ENCODE data around the gene NGLY1.

Gene NGLY1

DNA sequence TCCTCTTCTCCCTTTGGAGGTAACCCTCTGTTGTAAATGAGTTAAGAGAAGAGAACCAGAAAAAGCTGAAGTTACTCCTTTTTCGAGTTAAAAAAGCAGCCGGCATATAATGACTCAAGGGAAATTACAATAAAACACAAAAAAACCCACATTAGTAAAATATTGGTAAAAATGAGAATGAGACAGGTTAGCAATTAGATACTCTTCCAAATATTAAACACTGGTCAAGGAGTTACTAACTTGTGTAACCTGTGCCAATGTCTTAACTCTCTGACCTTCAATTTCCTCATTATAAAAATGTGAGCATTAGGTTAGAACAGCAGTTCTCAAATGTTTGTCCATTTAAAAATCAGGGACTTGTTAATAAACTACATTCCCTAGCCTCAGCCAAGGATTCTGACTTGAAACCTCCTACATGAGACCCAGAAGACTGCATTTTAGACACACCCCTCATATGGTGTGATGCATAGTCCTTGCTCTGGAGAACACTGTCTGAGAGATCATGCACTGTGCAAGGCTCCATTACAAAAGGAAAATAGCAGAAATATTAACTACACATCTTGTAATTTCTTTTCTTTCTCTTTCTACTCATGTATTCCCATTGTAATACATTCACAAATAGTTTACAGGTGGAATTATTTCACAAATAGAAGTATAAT lies 75.8 kb downstream of the NGLY1 start:
- no peak for DNase-seq

DNA sequence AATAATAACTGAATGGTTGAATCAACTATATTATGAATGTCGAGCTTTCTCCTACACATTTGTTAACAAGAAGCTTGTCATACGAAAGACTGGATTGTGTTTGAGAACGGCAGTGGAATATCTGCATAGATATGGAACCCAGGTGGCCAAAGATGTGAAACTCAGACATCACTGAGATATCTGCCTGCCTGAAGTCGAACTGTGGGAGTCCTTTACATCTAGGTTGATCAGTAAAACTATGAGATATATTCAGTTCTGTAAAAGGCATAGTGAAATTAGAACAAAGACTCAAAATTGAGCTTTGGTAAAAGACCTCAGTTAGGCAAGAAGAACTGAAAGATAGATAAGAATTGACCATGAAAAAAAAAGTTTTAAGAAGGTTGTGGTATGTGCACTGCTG lies 77.0 kb downstream of the NGLY1 start:
- no peak for DNase-seq

DNA sequence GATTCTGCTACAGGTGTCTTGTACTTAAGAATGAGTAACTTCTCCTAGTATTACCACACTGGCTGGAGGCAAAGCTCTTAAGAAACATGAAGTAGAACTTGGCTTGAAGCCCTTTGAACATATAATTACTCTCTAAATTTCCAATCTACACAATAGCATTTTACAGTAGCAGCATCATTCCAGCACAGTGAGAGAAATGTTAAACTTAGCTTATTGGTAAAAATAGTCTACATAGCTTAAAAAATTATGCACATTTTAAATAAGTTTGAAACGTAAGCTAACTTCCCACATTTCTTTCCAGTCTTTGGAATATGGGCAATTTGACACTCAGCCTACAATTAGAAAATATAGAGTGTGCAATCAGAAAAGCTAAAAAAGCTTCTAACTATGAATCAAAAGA lies 85.7 kb downstream of the NGLY1 start:
- DNase-seq, result no peak

DNA sequence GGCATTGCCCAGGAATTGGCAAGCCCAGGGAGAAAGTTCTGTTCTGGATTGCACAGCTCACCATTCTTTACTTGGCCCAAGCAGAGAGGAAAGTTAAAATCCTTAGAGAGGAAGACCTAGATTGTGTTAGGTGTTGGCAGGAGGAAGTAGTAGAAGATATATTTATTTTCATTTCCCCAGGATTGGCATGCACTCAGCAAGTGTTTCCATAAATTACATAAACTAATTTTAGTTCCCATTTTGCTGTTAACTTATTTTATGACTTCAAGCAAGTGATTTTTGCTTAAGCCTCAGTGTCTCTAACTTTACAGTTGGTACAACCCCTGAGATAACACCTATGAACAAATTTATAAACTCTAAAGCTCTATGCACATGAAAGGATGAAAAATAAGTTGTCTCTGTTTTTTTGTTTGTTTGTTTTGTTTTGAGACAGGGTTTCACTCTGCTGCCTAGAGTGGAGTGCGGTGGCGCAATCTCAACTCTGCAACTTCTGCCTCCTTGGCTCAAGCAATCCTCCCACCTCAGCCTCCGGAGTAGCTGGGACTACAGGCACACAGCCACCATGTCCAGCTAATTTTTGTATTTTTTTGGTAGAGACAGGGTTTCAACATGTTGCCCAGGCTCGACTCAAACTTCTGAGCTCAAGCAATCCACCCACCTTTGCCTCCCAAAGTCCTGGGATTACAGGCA lies 87.4 kb downstream of the NGLY1 start:
- DNase-seq, result no peak

DNA sequence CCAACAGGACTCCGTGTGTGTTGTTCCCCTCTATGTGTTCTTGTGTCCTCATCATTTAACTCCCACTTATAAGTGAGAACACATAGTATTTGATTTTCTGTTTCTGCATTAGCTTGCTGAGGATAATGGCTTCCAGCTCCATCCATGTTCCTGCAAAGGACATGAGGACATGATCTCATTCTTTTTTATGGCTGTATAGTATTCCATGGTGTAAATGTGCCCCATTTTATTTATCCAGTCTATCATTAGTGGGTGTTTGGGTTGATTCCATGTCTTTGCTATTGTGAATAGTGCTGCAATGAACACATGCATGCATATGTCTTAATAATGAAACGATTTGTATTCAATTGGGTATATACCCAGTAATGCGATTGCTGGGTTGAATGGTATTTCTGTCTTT lies 90.0 kb downstream of the NGLY1 start:
- no peak for DNase-seq

DNA sequence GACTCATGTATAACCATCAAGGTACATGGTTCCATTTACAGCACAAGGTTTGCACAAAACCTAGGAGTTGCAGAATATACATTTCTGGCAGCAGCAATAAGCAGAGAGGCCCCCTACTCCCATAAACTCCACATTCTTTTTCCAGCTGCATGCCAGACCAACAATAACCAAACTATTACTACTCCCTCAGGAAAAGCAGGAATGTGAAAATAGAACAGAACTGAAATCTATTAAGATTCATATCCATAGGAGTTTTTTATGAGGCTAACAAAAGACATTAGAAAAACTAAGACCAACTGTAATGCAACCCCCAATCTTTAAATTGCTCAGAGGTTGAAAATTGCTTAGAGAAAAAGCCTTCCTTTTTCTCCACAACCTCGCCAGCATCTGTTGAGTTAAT lies 90.9 kb downstream of the NGLY1 start:
- no peak for DNase-seq

DNA sequence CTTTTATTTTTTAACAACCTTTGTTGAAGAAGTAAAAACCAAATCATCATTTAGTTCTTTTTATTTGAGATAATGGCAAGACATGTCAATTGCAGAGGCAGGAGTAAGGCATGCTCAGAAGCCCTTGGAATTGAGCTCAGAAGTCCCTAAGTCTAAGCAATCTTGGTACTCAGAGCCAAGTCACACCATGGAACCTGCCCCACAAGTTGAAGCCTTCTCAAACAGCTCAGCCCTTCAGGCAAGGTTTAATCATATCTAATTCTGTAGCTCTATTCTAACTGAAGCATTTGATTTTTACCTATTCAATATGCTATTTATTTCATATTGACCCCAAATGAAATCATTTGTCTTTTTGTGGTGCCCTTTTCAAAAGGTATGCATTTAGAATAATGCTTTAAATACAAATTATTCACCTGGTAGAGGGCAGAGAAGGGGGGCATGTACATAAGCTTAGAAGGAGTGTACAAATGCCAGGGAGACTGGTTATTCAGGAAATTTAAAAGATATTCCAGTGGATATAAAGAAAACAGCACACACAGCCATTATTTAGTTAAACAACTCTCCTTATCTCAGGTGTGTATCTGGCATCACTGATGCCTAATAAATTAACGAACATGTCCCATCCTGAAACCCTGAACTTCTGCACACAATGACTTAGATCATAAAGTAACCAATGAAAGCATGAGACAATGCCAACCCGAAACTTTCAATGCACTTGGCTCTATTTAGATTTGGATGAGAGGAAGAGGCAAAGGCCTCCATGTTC lies 92.3 kb downstream of the NGLY1 start:
- DNase-seq, result no peak

DNA sequence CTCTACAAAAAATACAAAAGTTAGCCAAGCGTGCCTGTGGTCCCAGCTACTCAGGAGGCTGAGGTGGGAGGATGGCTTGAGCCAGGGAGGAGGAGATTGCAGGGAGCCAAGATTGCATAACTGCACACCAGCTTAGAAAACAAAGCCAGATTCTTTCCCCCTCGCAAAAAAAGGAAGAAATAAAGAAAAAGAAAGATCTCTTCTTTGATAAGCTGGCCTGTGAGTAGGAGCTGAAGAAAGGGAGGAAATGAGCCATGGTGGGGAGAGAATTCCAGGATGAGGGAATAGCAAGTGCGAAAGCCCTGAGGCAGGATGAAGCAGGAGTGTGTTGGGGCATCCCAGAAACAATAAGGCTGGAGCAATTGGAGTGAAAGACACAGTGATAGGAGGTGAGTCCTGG lies 94.0 kb downstream of the NGLY1 start:
- DNase-seq, result no peak

DNA sequence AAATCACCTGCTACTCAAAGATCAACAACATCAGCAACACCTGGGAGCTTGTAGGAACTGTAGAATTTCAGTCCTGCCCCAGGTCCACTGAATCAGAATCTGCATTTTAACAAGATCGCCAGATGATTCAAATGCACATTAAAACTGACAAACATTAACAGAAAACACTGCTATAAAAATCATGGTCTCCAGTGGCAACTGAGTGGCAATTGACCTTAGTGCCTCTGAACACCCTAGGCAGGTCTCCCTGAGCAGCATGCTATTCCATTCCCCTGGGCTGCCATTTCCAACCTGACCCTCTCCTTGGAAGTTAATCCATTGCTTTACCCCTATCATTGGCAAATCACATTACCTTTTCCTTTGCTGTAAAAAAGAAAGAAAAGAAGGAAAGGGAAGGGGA lies 95.5 kb downstream of the NGLY1 start:
- no peak for DNase-seq

DNA sequence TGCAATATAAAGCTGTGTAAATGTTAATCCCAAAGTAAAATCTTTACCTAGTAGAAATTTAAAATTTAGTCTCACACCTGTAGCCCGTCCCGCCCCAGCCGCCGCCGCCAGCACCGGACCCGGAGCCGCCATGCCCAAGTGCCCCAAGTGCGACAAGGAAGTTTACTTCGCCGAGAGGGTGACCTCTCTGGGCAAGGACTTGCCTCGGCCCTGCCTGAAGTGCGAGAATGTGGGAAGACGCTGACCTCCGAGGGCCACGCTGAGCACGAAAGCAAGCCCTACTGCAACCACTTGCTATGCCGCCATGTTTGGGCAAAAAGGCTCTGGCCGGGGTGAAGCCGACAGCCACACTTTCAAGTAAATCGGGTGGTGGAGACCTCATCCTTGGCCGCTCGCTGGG lies 96.5 kb downstream of the NGLY1 start:
- DNase-seq, result no peak

DNA sequence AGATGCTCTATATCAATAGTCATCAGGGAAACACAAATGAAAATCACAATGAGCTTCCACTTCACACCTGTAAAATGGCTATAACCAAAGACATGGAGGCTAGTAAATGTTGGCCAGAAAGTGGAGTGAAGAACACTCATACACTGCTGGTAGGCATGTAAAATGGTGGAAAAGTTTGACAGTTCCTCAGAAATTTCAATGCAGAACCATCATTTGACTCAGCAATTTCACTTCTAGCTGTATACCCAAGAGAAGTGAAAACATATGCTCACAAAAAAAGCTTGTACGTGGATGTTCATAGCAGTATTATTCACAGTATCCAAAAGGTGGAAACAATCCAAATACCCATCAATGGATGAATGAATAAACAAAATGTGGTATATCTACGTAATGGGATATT lies 99.4 kb downstream of the NGLY1 start:
- DNase-seq, result no peak

DNA sequence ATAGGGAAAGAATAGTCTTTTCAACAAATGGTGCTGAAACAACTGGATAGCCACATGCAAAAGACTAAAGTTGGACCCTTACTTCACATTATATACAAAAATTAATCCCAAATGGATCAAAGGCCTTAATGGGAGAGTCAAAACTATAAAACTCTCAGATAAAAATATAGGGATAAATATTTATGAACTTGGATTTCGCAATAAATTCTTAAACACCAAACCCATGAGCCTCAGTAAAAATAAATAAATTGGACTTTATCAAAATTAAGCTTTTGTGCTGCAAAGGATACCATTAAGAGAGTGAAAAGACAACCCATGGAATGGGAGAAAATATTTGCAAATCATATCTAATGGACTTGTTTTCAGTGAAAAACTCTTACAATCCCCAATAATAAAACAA lies 99.8 kb downstream of the NGLY1 start:
- DNase-seq, result no peak

DNA sequence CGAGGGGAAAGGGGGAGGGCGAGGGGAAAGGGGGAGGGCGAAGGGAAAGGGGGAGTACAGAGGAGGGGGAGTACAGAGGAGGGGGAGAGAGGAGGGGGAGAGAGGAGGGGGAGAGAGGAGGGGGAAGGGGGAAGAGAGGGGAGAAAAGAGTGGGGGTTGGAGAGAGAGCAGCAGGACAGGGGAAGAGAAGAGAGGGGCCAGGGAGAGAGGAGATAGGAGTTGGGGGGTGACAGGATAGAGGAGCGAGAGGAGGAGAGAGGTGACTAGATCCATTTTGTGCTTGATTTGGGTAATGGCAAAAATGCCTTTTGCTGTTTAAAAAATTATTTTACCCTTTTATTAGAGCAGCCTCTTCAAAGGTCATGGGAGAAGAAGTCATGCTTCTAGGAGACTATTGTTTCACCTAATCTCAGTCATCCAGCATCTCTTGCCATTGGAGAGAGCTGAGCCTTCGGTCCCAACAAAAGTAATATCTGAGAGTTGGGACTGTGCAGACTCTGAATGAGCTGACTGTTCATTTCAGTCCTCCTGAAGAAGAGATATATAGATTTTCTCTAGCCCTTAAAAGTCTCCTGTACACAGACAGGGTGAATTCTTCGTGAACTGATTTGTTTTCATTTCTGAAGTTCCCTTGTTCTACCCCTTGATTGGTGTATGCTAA lies 103.5 kb downstream of the NGLY1 start:
- DNase-seq, result no peak

DNA sequence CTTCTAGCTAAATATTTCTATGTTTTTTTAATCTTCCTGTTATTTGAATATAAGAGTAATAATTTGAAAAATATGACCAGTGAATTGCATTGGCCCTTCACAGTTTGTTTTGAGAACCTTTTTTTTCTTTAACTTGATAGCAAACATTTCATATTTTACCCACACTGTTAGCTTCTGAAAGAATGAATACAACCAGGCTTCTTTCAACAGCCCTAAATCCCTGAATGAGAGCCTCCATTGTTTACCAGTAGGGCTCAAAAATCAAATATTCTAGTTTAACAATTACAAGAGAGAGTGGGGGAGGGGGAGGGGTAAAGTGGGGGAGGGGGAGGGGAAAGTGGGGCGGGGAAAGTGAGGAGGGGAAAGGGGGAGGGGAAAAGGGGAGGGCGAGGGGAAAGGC lies 104.1 kb downstream of the NGLY1 start:
- no peak for DNase-seq

DNA sequence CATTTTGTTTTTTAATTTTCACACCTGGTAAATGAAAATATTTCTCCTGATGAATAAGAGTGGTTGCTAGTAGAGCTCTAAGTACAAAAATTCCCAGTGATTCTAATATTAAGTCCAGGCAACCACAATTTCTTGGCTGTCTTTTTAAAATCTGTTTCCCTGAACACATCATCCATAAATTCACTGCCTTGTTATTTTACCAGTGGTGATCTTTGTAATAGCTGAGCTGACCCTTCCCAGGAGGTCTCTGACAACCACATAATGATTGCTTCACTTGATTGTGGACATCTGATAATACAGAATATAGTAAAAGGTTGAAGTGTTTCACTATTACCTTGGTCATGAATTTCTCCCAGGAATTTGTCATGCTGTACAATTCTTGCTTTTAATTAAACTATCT lies 104.7 kb downstream of the NGLY1 start:
- DNase-seq, result no peak

DNA sequence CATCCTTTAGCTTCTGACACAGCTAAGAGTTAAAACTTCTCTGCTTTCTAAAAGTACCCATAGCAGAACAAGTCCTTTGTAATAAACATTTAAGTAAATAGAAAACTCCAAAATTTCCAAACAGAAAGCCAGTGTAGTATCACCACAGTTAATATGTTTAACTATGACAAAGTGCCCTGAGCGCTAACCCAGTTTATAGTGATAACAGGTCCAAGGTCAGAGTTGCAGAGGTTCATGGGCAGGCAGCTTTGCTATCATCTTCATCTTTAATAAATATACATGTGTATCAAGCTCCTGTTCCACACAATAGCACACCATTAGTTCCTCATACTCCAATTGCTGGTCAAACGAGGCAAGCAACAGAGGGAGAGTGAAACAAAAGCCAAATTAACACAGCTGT lies 106.1 kb downstream of the NGLY1 start:
- no peak for DNase-seq

DNA sequence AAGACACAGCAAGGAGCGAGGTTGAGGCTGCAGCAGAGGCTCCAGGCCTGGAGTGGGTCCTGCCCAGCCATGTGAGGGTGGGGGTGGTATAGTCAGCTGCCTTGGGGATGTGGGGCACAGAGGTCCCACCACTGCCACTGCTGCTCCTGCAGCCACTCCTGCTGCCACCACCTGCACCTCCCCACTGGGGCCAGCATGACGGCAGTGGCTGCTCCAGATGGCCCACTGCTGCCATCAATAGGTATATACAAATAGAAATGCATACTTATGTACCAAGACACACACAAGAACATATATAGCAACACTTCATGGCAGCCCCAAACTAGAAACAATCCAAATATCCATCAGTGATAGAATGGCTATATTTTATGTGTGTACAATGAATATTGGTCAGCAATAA lies 108.6 kb downstream of the NGLY1 start:
- DNase-seq, result no peak

DNA sequence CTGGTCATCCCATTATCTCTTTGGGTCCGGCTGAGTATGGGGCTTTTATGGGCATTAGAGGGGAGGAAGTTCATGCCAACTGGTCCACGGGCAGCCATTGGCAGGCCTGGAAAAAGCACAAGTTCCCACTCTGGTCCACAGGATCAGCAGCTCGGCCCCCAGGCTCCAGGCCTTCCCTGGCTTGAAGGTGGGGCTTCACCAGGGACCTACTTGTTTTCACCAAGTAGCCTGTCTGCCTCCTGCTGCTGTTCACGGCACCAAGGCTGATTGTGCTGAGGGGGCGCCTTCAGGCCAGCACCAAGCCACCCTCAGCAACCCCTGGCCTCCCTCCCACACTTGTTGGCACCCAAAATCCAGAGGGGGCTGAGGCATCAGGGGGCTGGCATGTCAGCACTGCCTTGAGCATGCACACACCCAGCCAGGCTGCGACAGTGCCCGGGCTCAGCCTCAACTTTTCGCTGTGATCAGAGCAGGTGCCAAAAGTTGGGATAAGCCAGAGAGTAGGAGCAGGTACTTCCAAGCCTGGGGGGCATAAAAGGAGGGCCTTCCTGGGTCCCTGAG lies 109.4 kb downstream of the NGLY1 start:
- DNase-seq, result no peak

Data from NCI-H1694 (cell line).